ENCODE results near the gene ADCY6.

The ADCY6 gene

DNA sequence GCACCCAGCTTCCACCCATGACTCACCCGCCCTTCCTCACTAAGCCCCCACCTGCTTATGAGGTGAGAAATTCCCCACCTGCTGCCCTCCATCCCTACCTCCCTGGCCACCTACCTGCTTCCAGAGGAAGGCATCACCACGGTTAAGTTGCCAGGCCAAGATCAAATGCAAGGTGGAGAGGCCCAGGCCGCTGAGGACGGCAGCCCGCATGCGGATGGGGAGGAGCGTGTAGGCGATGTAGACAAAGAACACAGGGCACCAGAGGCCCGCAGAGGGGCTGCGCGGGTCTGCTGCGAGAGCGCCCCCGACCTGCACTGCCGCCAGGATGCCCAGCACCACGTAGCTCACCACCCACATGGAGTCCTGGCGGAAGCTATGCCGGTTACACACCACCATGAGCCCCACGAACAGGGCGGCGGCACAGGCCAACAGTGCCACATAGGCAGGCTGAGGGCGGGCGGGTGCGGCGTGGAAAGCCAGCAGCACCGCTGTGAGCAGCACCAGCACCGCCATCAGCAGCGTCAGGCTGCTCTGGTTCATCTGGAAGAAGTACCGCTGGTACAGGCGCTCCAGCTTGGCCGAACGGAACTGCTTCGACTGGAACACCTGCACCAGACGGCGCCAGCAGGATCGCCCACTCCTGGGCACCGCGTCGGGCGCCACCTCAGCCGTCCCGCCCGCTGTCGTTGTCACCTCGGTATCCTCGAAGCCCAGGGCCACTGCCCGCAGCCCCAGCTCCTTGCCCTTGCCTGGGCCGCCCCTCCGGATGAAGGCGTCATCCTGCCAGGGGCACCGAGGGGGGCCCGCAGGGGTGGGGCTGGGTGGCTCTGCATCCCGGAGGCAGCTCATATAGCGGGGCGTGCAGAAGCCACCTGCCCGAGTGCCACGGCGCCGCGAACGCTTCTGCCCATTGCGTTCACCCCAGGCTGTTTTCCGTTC is 6.2 kb downstream of the ADCY6 start:
- no peak for DNase-seq (ENCODE audit: low read depth)
- TF ChIP-seq, protein P1, sequence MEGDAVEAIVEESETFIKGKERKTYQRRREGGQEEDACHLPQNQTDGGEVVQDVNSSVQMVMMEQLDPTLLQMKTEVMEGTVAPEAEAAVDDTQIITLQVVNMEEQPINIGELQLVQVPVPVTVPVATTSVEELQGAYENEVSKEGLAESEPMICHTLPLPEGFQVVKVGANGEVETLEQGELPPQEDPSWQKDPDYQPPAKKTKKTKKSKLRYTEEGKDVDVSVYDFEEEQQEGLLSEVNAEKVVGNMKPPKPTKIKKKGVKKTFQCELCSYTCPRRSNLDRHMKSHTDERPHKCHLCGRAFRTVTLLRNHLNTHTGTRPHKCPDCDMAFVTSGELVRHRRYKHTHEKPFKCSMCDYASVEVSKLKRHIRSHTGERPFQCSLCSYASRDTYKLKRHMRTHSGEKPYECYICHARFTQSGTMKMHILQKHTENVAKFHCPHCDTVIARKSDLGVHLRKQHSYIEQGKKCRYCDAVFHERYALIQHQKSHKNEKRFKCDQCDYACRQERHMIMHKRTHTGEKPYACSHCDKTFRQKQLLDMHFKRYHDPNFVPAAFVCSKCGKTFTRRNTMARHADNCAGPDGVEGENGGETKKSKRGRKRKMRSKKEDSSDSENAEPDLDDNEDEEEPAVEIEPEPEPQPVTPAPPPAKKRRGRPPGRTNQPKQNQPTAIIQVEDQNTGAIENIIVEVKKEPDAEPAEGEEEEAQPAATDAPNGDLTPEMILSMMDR (conservative IDR thresholded peaks at IDR 0.05; ENCODE audit: low read depth, low read length): no peak
- no peak overlapping the region for H3K4me3 ChIP-seq (ENCODE audit: low read depth, low read length)

DNA sequence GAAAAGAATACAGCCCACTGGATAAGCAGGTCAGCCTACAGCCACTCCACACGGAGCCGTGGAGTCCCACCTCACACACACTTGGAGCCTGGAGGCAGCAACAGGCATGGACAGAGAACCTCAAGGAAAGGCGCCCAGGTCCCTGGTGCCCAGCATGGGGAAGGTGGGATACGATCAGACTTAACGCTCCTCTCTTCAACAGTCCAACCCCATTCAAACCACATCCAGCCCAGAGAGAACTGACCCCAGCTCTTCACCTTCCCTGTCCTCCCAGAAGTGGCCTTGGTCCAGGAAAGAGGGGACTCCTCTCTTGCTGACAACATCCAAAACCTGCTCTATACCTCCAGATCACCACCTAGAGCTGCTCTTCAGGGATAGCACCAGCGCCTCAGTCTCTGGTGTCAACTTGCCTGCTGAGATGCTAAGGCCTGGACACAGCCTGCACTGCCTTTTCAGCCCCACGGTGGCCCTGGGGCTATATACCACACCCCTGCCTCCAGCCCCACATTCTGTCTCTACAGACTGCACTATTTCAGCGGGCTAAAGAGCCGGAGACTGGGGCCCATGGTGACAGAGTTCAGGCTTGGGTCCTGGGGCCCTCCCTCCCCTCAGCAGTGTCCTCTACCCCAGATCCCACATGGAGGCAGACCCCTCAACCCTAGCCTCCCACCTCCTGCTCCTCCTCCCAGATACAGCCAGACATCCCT is 7.0 kb downstream of the ADCY6 start:
- no peak for DNase-seq (ENCODE audit: low read depth)
- TF ChIP-seq, protein P1 (conservative IDR thresholded peaks at IDR 0.05; ENCODE audit: low read depth, low read length): no peak
- H3K4me3 ChIP-seq (ENCODE audit: low read depth, low read length): no peak overlapping the region

DNA sequence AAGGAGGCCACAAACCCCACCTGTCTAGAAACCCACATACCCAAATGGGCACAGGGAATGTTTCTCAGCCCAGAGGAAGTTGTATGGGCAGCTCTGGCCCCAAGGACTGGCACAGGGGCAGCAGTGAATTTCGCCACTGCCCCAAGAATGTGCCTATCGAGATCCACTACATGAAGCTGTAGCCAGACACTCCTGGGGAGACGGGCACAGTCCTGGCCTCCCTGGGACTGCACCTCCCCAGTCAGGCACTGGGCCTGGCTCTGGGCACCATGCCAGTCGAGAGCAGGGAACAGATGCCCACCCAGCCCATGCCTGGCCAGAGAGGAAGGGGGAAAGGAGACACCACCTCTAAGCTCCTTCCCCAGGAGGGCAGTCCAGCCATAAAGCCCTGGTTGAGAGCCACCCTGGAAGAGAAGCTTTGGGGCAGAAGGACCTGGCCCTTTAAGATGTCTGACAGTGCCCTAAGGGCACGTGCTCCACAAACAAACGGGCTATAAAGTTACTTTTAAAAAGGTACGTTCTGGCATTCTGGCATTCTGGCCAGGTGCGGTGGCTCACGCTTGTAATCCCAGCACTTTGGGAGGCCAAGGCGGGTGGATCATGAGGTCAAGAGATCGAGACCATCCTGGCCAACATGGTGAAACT is 8.4 kb downstream of the ADCY6 start:
- H3K4me3 ChIP-seq (ENCODE audit: low read depth, low read length): no peak overlapping the region
- DNase-seq (ENCODE audit: low read depth): no peak
- TF ChIP-seq, protein P1 (conservative IDR thresholded peaks at IDR 0.05; ENCODE audit: low read depth, low read length): no peak

DNA sequence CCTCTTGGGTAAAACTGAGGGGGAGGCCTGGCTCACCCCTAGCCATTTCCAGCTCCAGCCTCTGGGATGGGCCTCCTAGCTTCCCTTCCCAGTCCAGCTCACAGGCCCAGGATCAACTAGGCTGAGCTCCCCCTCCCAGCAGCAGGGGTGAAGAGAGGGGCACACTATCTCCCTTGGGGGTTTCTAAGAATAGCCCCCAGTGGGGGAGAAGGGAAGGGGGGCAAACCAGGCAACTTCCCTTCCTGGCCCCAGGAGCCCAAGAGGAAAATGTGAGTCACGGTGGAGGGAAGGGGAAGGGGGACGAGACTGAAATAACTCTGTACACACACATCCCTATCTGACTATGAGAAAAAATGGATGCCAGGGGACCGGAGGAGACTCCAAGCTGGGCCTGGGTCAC is 9.0 kb downstream of the ADCY6 start:
- TF ChIP-seq, protein P1 (conservative IDR thresholded peaks at IDR 0.05; ENCODE audit: low read depth, low read length): no peak
- H3K4me3 ChIP-seq (ENCODE audit: low read depth, low read length): no peak overlapping the region
- DNase-seq (ENCODE audit: low read depth): peak; percentile 89

- no peak for DNase-seq (ENCODE audit: low read depth)
- no peak overlapping the region for H3K4me3 ChIP-seq (ENCODE audit: low read depth, low read length)
- TF ChIP-seq, protein P1 (conservative IDR thresholded peaks at IDR 0.05; ENCODE audit: low read depth, low read length): no peak
Measured at GRCh38 chr12:48777501-48778400, 11.1 kb downstream of the ADCY6 start.

- H3K4me3 ChIP-seq (ENCODE audit: low read depth, low read length): no peak overlapping the region
- no peak for DNase-seq (ENCODE audit: low read depth)
- TF ChIP-seq, protein P1 (conservative IDR thresholded peaks at IDR 0.05; ENCODE audit: low read depth, low read length): no peak
Measured at GRCh38 chr12:48776956-48777355, 11.9 kb downstream of the ADCY6 start.
